Epithelial cell of prostate (primary cell): ENCODE measurements around the gene TBC1D2B.

ENCODE experiments used
- DNase-seq: peaks from one replicate; pipeline ENCODE4 v3.0.0-alpha.2; 2011; ENCODE audit warnings: low read depth, low spot score
- H3K27ac ChIP-seq: fragments of 450-650 bp; 2 replicates; pipeline ENCODE4 v1.5.1; 2017; ENCODE audit warnings: mild to moderate bottlenecking

Gene TBC1D2B

DNA sequence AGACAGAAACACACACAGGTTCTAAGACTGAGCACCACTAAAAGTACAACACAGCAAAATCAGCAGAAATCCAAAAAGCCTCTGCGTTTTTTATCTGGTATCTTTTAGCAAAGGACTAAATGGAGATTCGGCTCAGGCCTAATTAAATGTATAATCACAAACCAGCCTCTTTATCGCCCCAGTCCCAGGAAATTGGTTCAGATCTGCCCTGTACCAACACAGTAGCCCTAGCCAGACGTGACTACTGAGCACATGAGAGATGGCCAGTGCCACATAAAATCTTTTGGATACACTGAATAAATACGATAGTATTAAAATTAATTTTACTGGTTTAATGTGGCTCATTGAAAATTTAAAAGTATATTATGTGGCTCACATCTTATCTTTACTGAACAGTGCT is 19.7 kb downstream of the TBC1D2B start:
- no peak for DNase-seq
- peak overlapping the region; percentile 92 for H3K27ac ChIP-seq

DNA sequence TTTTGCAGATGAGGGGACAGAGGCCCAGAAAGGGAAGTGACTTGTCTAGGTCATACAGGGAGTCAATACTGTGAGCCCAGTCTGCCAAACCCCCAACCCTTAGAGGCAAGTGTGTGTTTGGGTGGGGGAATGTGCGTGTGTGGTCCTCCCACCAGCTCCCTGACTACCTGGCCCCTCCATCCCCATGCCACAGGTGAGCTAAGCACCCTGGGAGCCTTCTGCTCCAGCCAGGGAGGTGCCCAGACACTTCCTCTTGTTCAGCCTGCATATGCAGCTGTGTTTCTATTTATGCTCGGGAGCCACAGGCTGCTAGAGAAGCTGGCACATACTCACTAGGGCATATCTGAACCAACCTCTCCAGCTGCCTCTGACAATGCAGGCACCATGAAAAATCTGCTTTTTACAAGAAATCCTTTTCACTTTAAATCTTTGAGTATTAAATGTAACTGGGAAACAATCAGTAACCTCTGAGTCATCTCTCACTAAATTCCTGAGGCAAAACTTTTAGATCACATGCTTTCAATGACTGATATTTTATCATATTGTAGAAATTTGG is 20.7 kb downstream of the TBC1D2B start:
- peak overlapping the region; percentile 92 for H3K27ac ChIP-seq
- no peak for DNase-seq

DNA sequence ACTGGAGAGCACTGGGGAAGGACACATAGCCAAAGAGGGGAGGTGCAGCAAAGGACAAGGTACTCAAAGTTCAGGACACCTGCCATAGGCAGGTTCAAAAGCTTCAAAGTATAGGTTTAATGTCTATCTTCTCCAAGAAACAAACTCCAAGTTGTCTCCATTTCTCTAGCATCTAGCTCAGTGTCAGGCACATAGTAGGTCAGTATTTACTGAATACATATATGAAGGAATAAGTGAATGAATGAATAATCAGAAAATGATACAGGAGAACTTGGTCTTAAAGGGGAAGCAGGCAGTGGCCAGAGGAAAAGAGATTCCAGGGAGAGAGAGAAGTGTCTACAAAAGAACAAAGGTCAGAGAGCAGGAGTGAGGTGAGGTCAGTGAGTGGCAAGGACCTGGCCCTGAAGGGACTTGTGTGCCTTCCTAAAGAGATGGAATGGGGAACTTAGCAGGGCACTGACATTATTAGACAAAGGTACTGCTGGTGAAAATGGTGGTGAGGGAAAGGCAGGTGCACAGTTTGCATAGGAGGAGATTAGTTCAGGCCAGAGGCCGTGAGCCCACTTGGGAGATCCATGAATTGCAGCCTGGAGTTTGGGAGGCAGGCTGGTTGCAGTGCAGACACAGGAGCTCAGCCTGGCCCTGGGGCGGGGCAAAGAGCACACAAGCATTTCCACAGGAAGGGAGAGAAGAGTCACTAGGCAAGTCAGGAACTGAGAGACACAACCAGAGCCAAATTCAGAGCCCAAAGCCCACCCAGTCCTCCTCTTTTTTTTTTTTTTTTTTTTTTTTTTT is 21.4 kb downstream of the TBC1D2B start:
- H3K27ac ChIP-seq: peak overlapping the region; percentile 92
- DNase-seq: no peak

DNA sequence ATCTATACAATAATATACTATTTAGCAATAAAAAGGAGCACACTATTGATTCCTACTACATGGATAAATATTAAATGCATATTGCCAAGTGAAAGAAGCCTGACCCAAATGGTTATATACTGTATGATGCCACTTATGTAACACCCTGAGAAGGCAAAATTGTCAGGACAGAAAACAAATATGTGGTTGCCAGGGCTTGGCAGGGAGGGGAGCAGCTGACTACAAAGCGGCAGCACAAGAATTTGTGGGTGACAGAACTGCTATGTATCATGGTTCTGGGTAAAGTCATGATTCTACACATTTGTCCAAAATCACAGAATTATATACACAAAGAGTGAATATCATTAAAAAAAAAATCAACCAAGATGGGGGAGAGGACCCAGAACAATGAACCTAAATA is 22.5 kb downstream of the TBC1D2B start:
- no peak for DNase-seq
- H3K27ac ChIP-seq: no peak overlapping the region

DNA sequence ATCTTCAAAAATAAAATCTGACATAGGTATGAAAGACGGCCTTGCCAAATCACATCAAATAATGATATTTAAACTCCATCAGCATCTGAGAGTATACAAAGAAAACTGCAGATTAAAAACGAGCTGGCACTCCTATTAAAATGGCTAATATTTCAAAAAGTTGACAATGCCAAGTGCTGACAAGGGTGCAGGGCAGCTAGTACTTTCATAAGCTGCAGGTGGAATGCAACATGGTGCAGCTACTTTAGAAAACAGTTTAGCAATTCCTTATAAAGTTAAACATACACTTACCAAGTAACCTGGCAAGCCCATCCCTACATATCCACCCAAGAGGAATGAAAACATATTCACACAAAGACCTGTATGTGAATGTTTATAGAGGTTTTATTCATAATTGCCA is 23.0 kb downstream of the TBC1D2B start:
- DNase-seq: no peak
- H3K27ac ChIP-seq: no peak overlapping the region

DNA sequence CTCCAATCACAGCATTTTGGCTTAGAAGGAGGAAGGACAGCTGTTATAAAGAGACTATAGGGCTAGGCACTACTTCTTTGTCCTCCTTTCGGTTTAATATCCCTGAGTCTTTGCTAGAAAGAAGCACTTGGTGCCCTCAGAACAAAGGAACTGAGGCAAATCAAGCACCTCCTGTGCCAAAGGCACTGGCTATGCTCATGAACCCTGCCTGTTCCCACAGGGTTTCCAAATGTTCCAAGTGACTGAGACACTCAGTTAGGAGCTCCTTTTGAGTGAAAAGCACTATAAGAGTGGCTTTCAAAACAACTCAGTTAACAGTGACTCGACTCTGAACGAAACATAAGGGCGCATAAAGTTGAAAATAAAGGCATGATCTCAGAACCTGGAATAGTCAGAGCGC is 25.0 kb downstream of the TBC1D2B start:
- H3K27ac ChIP-seq: no peak overlapping the region
- no peak for DNase-seq

DNA sequence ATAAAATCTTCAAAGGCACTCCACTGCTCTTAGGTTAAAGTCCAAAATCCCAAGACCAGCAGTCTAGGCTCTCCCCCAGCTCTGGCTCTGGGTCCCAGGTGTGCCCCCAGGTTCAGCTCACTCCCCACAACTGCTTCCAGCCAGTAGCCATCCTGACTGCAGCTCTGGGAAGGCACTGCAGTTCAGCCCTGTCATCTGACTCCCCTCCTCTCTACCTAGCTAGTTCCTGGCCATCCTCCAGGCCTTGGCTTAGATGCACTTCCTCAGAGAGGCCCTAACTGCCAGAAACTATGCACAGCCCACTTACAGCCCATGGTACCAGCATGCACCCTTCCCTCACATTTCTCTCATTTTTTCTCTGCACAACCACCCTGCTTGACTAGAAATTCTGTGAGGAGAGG is 25.5 kb downstream of the TBC1D2B start:
- H3K27ac ChIP-seq: no peak overlapping the region
- DNase-seq: no peak

DNA sequence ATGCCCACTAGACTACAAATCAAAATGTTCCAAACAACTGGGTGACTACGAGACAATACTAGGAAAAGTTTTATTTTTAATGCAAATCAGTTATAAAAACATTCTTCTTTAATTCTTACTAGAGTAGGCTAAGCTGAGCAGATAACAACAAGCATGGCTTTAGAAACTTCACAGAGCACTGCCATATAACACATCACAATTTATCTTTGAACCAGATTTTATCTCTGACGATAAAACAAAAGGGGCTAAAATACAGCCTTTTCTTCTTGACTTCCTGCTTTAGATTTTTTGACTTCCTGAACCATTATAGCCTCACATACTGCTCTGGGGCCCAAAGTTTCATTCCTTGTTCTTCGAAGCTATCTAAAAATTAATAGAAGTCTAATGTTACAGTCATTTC is 25.9 kb downstream of the TBC1D2B start:
- H3K27ac ChIP-seq: no peak overlapping the region
- no peak for DNase-seq

DNA sequence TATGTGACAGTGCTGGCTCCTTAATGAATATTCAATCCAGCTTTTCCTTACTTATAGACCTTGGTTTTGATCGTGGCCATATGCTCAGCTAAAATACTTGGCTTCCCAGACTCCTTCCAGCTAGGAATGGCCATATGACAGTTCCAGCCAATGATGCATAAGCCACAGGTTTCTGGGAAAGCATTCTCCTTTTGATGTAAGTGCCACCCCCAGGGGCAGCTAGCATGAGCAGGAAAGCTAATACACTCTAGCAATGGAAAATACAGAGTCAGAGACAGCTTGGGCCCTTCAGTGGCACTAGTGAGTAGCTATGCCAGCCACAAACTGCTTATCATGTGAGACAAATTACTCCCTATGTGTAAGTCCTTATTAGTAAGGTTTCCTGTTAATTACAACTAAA is 26.7 kb downstream of the TBC1D2B start:
- H3K27ac ChIP-seq: no peak overlapping the region
- DNase-seq: no peak

DNA sequence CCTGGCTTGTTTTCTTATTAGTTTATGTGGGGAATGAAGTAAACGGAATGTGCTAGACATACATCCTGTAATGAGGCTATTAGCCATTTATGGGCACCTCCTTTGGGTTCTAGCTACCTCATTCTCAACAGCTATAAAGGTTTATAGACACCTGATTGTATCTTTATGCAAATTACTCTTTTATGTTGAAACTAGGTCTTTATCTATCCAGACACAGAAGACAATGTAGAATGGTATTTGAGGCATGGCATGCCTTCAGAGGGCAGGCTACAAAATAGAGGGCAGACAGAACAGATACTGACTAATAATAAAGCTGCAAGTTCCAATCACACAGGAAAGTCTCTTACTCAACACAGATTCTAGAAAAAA is 27.1 kb downstream of the TBC1D2B start:
- DNase-seq: no peak
- H3K27ac ChIP-seq: peak overlapping the region; percentile 16

DNA sequence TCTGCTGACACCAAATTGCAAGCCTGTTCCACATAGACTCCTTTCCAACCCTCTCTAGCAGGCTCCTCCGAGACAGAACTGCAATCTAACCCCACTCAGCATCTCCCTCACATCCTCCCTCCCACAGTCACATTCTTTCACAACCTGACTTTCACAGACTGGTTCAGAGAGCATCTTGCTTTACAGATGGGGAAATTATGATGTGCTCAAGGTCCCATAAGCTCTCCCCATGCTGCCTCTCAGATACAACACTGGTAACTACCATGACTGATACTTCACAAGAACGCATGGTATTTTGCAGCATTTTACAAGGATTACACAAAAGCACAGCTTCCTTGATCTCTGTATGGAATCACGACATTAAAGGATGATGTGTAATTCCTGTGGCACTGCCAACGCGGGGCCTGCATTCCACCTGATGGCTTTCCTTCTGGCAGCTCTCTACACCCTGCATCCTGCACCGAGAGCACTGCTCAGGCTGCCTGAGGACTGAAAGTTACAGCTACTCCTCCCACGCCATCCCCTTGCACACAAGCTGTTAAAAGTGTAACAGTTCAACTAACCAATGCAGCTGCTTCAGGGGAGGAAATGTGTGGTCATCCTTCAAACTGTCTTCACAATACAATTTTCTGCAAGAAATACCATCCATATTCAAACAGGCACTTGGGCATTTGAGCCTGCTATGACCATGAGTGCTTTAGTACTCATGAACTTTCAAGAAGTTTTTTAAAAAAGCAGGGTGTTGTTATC is 27.6 kb downstream of the TBC1D2B start:
- H3K27ac ChIP-seq: peak overlapping the region; percentile 16
- no peak for DNase-seq

DNA sequence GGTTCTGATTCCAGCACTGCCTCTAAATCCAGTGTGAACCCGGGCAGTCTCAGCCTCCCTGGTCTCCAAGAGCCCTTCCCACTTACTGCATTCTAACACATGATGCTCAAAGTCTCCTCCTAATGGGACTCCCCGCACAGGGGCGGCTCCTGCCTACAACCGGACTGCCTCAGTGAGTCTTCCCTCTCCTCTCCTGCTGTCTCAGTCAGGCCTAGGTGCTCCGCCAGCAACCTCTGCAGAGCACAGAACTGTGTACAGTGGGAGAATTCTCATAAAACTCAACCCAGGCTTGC is 28.9 kb downstream of the TBC1D2B start:
- no peak overlapping the region for H3K27ac ChIP-seq
- DNase-seq: no peak

DNA sequence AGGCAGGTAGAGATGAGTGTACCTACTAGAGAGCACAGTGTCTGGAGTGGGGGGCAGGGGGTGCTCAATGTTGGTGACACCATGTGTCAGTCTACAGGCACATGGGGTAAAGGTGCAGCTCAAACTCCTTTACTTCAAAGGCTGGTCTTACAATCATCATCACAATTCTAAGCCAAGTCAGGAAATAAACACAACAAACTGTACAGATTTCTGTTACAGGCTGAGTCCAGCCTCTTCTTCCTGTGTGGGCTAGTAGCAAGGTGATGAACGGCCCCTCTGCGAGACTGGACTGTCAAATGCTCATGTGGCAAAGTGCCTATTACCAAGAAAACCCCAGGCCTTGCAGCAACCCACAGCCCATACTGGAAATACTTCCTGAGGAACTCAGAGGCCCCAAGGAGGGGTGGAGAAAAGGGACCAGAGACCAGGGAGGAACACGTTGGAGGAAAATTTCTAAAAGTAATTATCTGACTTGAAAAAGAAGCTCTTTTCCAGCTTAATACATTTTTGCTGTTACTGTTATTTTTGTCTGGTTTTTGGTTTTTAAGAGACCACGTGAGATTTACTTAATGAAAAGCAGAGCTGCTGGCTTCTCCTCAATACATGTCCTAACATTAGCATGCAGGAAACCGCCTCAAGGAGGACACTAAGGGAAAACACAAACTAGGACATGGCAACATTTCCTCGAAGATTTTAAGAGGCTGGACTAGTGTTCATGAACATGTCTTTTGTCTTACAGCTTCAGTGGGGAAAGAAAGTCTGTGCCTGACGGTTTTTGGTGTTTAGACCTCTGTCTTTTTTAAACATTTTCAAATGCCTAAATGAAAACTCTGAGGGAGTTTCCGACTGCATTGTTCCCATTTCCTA is 29.5 kb downstream of the TBC1D2B start:
- no peak for DNase-seq
- H3K27ac ChIP-seq: peak overlapping the region; percentile 41

DNA sequence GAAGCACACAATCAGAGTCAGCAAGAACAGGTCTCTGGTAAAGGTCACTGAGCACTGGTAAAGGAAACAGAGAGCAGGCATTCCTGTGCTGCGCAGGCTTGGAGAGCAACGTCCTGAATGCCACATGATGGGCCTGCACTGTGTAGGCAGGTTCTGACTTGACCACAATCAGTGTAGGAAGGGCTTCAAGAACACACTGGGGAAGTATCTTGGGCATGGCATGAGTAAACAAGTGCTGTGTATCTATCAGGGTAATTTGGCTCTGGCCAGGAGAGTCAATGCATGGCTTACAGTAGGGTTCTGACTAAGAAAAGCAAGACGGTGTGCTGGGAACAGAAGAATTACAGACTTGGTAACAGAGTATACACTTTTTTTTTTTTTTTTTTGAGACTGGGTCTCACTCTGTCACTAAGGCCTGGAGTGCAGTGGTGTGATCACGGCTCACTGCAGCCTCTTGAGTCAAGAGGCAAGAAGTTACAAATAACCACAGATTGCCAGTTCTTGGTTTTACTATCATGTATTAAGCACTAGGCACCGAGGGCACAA is 30.6 kb downstream of the TBC1D2B start:
- peak overlapping the region; percentile 41 for H3K27ac ChIP-seq
- DNase-seq: peak; percentile 66

DNA sequence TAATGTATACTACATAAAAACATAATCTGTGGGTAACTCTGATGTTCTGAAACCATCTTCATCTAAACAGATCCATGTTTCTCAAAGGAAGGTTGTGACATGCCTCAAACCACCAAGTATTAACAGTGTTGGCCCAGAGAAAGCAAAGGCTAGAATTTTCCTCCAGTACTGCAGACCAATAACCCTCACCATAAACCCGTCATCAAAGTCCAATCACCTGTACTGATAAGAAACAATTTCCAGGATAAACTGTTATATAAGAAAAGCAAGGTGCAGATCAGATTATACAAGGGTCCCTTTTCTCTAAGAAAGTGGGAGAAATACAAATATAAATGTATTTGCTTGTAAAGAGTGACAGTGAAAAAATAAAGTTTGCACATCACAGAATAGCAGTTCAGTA is 32.3 kb downstream of the TBC1D2B start:
- no peak for DNase-seq
- H3K27ac ChIP-seq: no peak overlapping the region

DNA sequence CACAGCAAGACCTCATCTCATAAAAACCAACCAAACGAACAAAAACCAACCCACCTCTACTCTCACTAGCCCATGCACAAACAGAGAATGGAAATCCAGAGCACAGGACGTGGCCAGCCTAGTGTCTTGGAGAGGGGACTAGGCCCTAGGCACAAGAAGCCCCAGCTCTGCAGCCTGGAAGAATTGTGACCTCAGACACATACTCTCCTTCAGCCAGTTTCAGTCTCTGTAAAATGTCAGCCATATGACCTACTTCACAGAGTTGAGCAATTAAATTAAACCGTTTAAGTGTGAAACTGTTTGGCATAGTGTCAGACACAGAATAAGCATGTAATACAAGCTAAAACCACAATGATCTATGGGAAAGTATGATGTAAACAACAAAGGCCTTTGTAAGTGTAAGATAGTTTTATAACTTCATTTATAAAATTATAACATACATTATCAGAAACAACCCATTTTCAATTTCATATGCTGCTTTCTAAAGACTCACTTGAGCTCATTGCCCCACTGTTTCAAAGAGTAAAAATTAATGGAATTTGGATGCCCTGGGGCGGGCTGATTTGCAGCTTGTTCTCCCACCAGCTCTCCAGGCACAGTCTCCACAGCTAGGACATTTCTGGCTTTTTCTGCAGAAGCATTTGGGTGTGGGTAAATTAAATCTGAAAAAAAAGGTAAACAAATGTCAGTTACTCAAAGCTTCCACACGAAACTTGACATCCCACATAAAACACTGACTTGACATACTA is 32.9 kb downstream of the TBC1D2B start:
- H3K27ac ChIP-seq: no peak overlapping the region
- no peak for DNase-seq

DNA sequence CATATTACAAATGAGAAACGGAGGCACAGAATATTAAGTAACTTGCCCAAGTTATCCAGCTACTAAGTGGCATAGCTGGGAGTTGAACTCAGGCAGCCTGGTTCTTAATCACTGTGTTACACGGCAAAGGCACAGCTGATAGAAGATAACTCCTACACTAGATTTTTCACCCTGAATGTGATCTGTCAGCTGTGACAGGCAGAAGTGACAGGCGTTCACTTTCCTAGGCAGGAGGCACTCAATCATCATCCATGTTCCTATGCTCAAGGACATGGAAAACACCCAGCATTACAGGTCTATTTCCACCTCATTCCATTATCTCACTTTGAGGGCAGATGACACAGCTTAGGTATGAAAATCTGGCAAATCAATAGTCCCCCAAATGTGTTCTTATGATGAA is 35.6 kb downstream of the TBC1D2B start:
- no peak overlapping the region for H3K27ac ChIP-seq
- DNase-seq: no peak

DNA sequence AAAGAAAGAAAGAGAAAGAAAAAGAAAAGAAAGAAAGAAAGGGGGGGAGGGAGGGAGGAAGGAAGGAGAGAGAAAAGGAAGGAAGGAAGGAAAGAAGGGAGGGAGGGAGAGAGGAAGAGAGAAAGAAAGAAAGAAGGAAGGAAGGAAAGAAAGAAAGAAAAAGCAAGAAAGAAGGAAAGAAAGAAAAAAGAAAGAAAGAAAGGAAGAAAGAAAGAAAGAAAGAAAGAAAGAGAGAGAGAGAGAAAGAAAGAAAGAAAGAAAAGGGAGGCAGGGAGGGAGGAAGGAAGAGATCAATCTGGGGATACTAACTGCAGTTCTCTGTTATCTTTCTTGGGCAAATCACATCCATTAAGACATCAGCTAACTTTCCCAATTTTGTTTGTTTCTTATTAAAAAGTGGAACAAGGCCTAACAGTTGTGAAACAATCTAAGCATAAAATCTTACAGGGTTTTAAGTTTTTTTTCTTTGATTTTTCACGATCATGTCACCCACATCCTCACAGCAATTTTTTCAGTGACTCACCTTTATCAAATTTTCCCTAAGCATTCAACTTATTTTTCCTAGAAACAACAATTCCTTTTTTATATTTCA is 36.8 kb downstream of the TBC1D2B start:
- DNase-seq: no peak
- no peak overlapping the region for H3K27ac ChIP-seq

DNA sequence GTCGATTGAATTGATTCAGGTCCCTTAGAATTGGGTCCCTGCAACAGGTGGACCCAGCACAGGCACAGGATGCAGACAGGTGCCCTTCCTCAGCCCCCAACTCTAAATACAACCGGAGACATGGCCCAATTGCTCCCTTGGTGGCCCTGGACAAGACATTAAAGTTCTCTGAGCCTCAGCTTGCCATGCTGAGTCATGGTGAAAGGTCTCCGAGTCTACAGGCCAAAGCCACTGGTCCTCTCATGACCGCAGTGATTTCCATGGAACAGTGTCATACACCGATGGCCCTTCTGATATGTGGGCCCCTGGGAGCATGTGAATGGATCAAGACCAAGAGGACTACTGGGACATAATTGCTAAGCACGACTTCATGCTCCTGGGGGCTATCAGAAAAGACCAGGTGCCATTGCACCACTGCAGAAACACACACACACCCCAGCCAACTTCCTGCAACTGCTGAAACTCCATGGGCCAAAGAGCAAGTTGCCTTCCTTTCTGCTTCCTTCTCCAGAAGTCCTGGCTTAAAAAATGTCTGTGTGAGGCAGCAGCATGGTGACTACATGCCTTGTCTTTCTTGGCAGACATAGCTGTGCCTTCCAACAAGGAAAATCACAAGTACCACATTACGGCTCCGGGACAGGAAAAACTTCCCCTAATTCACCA is 38.8 kb downstream of the TBC1D2B start:
- no peak overlapping the region for H3K27ac ChIP-seq
- no peak for DNase-seq
